GDM1 (cell line): ENCODE results near the gene COBLL1.

ENCODE experiments used
- DNase-seq: peaks from one replicate; lab custom pipeline; 2025; lab: John Stamatoyannopoulos, UW

The COBLL1 gene

GRCh38 chr2:164816900-164817299 is 24.7 kb downstream of the COBLL1 start:
- no peak for DNase-seq

GRCh38 chr2:164816046-164816445 is 25.6 kb downstream of the COBLL1 start:
- no peak for DNase-seq

- DNase-seq, result no peak
These were observed 26.4 kb downstream of the COBLL1 start for GRCh38 chr2:164815071-164815793.

- no peak for DNase-seq
These were observed 28.1 kb downstream of the COBLL1 start for GRCh38 chr2:164813535-164813934.

- no peak for DNase-seq
These were observed 29.2 kb downstream of the COBLL1 start for GRCh38 chr2:164812378-164812777.

GRCh38 chr2:164811819-164812218 is 29.8 kb downstream of the COBLL1 start:
- no peak for DNase-seq

- DNase-seq, result no peak
These were observed 30.8 kb downstream of the COBLL1 start for GRCh38 chr2:164810843-164811242.

- DNase-seq, result no peak
These were observed 32.8 kb downstream of the COBLL1 start for GRCh38 chr2:164808776-164809175.

- DNase-seq, result no peak
These were observed 37.7 kb downstream of the COBLL1 start for GRCh38 chr2:164803776-164804466.

- no peak for DNase-seq
These were observed 39.4 kb downstream of the COBLL1 start for GRCh38 chr2:164802095-164802707.

- no peak for DNase-seq
These were observed 41.1 kb downstream of the COBLL1 start for GRCh38 chr2:164800572-164800971.

- DNase-seq, result no peak
These were observed 44.0 kb downstream of the COBLL1 start for GRCh38 chr2:164797627-164798026.

- no peak for DNase-seq
These were observed 44.6 kb downstream of the COBLL1 start for GRCh38 chr2:164796999-164797398.

GRCh38 chr2:164794432-164795231 is 47.0 kb downstream of the COBLL1 start:
- no peak for DNase-seq

GRCh38 chr2:164794016-164794415 is 47.6 kb downstream of the COBLL1 start:
- peak; percentile 20 for DNase-seq

GRCh38 chr2:164793529-164793928 is 48.1 kb downstream of the COBLL1 start:
- DNase-seq, result no peak

GRCh38 chr2:164792316-164793170 is 49.1 kb downstream of the COBLL1 start:
- DNase-seq, result no peak

GRCh38 chr2:164789968-164790367 is 51.7 kb downstream of the COBLL1 start:
- DNase-seq, result no peak

- DNase-seq, result no peak
These were observed 54.8 kb downstream of the COBLL1 start for GRCh38 chr2:164786787-164787186.

GRCh38 chr2:164785457-164785856 is 56.2 kb downstream of the COBLL1 start:
- no peak for DNase-seq

- DNase-seq, result no peak
These were observed 57.2 kb downstream of the COBLL1 start for GRCh38 chr2:164784376-164784775.
